ENCODE data around the gene CRNN.

DNA sequence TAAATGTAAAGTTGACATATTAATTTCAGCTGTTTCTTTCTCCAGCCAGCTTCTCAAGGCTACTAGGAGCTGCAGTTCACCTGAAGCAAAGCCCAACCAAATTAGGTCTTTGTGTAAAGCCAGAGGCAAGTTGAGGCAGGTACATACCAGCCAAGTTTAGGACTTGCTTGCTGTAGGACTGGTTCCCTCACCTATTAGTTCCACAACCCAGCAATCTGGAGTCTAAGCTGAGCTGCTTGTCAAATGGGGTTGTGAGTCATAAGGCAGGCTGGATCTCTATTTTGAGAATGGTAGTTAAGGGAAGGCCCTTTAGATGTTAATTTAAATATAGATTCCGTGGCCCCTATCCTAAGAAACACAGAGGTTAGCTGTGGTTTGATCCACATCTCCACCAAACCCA is 46.6 kb downstream of the CRNN start:
- no peak for TF ChIP-seq EZH2 (IDR thresholded peaks at IDR 0.05; ENCODE audit: insufficient read depth, poor library complexity, severe bottlenecking)
- TF ChIP-seq EZH2phosphoT487 (IDR thresholded peaks at IDR 0.05; ENCODE audit: insufficient read depth, low read depth), result no peak

All from GM23248 (cell line).